Choroid plexus epithelial cell (primary cell): ENCODE data around the gene ARHGEF12.

Experiments used
- DNase-seq: peaks from one replicate; pipeline ENCODE4 v3.0.0-alpha.2; 2010; ENCODE audit warnings: low read depth
- H3K4me3 ChIP-seq: 2 replicates; pipeline ENCODE4 v1.5.1; 2011; ENCODE audit warnings: low read depth, mild to moderate bottlenecking, control low read depth, low read length, moderate library complexity
- TF ChIP-seq, protein P1 (sequence below): conservative IDR thresholded peaks from 2 replicates; pipeline ENCODE4 v1.5.1; 2011; ENCODE audit warnings: low read depth, mild to moderate bottlenecking, control low read depth, inconsistent platforms, low read length, moderate library complexity

The ARHGEF12 gene

DNA sequence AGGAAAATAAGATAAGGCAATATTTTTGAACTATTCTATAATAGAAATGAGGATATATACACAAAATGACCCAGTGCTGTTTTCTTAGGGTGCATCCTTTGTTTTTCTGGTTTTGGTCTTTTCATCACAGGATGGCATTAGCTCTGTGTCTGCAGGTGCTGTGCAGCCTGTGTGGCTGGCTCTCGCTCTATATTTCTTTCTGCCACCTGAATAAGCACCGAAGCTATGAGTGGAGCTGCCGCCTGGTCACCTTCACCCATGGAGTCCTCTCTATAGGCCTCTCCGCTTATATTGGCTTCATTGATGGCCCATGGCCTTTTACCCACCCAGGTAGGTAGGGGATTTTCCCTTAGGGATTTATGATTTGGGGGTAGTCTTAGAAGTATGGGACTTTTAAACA is 8.9 kb upstream of the ARHGEF12 start:
- TF ChIP-seq, protein P1, sequence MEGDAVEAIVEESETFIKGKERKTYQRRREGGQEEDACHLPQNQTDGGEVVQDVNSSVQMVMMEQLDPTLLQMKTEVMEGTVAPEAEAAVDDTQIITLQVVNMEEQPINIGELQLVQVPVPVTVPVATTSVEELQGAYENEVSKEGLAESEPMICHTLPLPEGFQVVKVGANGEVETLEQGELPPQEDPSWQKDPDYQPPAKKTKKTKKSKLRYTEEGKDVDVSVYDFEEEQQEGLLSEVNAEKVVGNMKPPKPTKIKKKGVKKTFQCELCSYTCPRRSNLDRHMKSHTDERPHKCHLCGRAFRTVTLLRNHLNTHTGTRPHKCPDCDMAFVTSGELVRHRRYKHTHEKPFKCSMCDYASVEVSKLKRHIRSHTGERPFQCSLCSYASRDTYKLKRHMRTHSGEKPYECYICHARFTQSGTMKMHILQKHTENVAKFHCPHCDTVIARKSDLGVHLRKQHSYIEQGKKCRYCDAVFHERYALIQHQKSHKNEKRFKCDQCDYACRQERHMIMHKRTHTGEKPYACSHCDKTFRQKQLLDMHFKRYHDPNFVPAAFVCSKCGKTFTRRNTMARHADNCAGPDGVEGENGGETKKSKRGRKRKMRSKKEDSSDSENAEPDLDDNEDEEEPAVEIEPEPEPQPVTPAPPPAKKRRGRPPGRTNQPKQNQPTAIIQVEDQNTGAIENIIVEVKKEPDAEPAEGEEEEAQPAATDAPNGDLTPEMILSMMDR = no peak
- no peak for DNase-seq
- no peak overlapping the region for H3K4me3 ChIP-seq

DNA sequence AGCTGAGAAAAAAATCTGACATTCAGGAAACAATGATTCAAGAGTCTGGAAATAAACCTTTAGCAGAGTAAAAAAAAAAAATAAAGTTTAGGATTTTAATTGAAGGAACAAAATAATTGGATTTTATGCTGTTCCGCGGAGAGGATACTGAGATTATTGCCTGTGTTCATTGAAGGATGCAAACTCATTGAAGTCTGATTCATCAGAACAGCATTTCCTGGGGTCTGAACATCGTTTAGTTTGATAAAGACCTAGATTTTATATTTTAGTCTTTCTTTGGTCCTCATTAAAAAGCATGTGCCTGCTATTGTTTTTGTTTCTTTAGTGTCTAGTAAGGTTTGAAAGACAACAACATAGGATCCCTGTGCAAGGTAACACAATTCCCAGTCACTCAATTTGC is 6.7 kb upstream of the ARHGEF12 start:
- H3K4me3 ChIP-seq = no peak overlapping the region
- TF ChIP-seq, protein P1 = no peak
- DNase-seq = no peak

DNA sequence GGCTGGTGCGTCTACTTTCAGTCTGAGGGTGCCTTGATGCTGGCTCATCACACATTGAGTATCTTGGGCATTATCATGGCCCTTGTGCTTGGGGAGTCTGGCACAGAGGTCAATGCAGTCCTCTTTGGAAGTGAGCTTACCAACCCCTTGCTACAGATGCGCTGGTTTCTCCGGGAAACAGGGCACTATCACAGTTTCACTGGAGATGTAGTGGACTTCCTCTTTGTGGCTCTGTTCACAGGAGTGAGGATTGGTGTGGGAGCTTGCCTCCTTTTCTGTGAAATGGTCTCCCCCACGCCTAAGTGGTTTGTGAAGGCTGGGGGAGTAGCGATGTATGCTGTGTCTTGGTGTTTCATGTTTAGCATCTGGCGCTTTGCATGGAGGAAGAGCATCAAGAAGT is 6.2 kb upstream of the ARHGEF12 start:
- no peak for DNase-seq

DNA sequence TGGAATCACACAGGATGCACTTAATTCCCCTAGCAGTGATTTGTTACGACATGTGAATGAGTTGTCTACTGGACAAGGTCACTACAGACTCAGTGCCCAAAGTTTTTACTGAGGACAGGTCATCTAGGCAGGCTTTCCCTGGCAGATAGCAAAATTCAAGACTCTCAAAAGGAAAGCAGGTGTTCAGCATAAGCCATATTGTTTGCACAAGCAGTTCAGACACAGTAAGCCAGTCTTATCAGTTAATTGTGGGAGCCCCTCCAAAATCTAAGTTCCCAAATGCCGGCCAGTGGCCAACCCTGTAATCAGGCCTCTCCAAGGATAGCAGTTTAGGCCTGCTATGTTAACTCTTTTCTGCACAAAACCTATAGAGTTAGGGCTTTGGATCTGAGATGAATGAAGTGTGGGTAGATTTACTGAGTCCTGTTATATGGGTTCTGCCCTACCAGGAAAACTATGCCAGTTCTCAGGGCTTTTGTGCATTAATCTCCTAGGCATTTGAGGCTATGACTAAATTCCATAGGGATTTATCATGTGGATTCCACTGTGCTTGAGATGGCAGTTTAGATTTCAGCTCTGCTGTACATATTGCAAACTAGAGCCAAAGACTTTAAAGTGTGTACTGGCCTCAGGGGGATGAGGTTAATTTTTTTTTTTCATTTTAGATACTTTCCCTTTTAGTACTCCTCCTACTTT is 4.8 kb upstream of the ARHGEF12 start:
- H3K4me3 ChIP-seq = no peak overlapping the region
- TF ChIP-seq, protein P1 = no peak
- DNase-seq = peak; percentile 79

More for the DNA sequence above, 6.2 kb upstream of the ARHGEF12 start:
- TF ChIP-seq, protein P1 = no peak
- no peak overlapping the region for H3K4me3 ChIP-seq

DNA sequence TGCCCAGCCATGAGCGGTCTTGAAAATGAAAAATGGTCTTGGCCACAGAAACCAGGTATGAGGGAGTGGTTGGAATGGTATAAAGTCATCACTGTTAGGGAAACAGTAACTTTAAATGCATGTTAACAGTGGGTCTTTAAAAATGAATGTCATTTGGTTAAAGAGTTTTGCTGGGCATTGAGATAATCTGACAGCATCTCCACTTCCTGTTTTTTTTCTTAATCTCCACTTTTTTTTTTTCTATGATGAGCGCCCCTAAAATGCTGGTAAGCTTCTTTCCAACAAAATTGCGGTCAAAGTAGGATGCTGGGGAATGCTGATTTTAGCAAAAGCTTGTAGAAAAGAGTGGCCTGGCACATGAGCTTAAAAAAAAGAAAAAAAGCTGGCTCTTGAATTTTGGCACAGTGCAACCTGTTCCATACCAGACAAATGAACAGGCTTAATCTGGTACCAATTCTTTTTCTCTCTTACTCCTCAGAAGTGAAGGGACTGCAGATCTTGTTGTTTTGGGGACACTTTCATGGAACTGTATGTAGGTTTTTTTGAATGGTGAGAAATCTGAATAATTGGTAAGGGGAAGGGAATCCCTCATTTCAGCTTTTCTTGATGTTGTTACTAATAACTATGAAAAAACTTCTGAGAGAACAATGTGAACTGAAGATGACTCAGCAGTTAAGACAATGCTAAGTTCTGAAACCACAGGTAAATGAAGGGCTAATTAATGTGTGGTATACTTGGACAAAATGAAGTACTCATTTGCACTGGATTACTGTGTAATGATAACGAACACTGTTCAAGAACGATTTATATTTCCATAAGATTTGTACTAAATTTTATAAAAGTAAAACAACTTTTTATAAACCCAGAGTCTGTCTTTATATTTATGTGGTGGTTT is 3.1 kb upstream of the ARHGEF12 start:
- H3K4me3 ChIP-seq = no peak overlapping the region
- no peak for DNase-seq
- TF ChIP-seq, protein P1 = no peak

DNA sequence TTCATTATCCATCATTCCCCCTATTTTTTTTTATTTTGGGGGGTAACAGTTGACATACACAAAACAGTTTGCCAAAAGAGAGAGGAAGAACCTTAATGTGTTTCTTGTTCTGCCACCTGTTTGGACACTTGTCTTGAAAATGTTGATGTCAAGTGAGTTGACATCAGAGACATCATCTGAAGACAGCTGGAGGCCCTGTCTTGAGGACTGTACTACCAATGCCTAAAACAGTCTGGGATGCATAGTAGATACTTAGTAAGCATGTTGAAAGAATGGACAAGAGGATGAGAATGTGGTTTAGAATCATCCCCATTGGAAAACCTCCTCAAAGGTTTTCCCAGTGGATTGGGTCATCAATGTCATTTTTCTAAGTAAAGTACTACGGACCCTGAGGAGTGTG is 2.4 kb upstream of the ARHGEF12 start:
- TF ChIP-seq, protein P1 = no peak
- DNase-seq = no peak
- no peak overlapping the region for H3K4me3 ChIP-seq
